ENCODE measurements around the gene RTN4.
A peak's percentile ranks its signal among the peaks of the same experiment; 100 is the strongest.

Gene RTN4

GRCh38 chr2:55033076-55033742 lies 17.0 kb downstream of the RTN4 start:
- DNase-seq (ENCODE audit: low read depth) = no peak

GRCh38 chr2:55031505-55031904 lies 18.7 kb downstream of the RTN4 start:
- no peak for DNase-seq (ENCODE audit: low read depth)

GRCh38 chr2:55030766-55031165 lies 19.5 kb downstream of the RTN4 start:
- no peak for DNase-seq (ENCODE audit: low read depth)

GRCh38 chr2:55029098-55029497 lies 21.2 kb downstream of the RTN4 start:
- DNase-seq (ENCODE audit: low read depth) = no peak

- DNase-seq (ENCODE audit: low read depth) = no peak
Observed at GRCh38 chr2:55027226-55027625, 23.0 kb downstream of the RTN4 start.

GRCh38 chr2:55026202-55026601 lies 24.0 kb downstream of the RTN4 start:
- no peak for DNase-seq (ENCODE audit: low read depth)

GRCh38 chr2:55025627-55026026 lies 24.6 kb downstream of the RTN4 start:
- DNase-seq (ENCODE audit: low read depth) = no peak

GRCh38 chr2:55025082-55025481 lies 25.2 kb downstream of the RTN4 start:
- no peak for DNase-seq (ENCODE audit: low read depth)

- no peak for DNase-seq (ENCODE audit: low read depth)
Observed at GRCh38 chr2:55022476-55022875, 27.8 kb downstream of the RTN4 start.

GRCh38 chr2:55019526-55020258 lies 30.6 kb downstream of the RTN4 start:
- no peak for DNase-seq (ENCODE audit: low read depth)

GRCh38 chr2:55018619-55019018 lies 31.6 kb downstream of the RTN4 start:
- DNase-seq (ENCODE audit: low read depth) = no peak

- DNase-seq (ENCODE audit: low read depth) = no peak
Observed at GRCh38 chr2:55017880-55018279, 32.4 kb downstream of the RTN4 start.

GRCh38 chr2:55017428-55017827 lies 32.8 kb downstream of the RTN4 start:
- no peak for DNase-seq (ENCODE audit: low read depth)

GRCh38 chr2:55014962-55015939 lies 35.0 kb downstream of the RTN4 start:
- no peak for DNase-seq (ENCODE audit: low read depth)

- no peak for DNase-seq (ENCODE audit: low read depth)
Observed at GRCh38 chr2:55013936-55014335, 36.3 kb downstream of the RTN4 start.

GRCh38 chr2:55012672-55013484 lies 37.4 kb downstream of the RTN4 start:
- DNase-seq (ENCODE audit: low read depth) = no peak

- DNase-seq (ENCODE audit: low read depth) = no peak
Observed at GRCh38 chr2:55011831-55012671, 38.2 kb downstream of the RTN4 start.

GRCh38 chr2:55010915-55011314 lies 39.3 kb downstream of the RTN4 start:
- DNase-seq (ENCODE audit: low read depth) = no peak

- DNase-seq (ENCODE audit: low read depth) = peak; percentile 5
Observed at GRCh38 chr2:55010149-55010591, 40.1 kb downstream of the RTN4 start.

- no peak for DNase-seq (ENCODE audit: low read depth)
Observed at GRCh38 chr2:55009277-55010060, 40.8 kb downstream of the RTN4 start.
